ENCODE measurements around the gene DBR1. TPM values are rescaled to one million over a fixed set of nuclear protein-coding genes. Genes with fewer than 3 reads are reported as not detected.

Gene DBR1
- total and polyA plus RNA-seq, 2 of the 13 experiments (the other 11 are each of a cell fraction or from before 2014, with no cell fraction given): 6.4 to 16.7 TPM

DNA sequence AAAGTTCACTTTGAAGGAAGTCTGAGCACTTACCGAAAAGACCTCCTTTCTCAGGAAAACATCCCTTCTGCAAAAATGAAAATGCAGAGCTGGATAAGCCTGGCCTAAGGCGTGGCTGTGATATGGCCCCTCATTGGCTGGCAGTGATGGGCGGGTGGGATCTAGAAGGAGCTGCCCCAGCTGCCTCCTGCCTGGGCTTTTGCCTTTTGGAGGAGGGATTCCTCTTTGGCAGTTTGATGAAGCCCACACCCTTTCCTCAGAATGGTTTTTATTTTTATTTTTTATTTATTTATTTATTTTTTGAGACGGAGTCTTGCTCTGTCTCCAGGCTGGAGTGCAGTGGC is 55.3 kb downstream of the DBR1 start (continued):
- TF ChIP-seq, protein P1, sequence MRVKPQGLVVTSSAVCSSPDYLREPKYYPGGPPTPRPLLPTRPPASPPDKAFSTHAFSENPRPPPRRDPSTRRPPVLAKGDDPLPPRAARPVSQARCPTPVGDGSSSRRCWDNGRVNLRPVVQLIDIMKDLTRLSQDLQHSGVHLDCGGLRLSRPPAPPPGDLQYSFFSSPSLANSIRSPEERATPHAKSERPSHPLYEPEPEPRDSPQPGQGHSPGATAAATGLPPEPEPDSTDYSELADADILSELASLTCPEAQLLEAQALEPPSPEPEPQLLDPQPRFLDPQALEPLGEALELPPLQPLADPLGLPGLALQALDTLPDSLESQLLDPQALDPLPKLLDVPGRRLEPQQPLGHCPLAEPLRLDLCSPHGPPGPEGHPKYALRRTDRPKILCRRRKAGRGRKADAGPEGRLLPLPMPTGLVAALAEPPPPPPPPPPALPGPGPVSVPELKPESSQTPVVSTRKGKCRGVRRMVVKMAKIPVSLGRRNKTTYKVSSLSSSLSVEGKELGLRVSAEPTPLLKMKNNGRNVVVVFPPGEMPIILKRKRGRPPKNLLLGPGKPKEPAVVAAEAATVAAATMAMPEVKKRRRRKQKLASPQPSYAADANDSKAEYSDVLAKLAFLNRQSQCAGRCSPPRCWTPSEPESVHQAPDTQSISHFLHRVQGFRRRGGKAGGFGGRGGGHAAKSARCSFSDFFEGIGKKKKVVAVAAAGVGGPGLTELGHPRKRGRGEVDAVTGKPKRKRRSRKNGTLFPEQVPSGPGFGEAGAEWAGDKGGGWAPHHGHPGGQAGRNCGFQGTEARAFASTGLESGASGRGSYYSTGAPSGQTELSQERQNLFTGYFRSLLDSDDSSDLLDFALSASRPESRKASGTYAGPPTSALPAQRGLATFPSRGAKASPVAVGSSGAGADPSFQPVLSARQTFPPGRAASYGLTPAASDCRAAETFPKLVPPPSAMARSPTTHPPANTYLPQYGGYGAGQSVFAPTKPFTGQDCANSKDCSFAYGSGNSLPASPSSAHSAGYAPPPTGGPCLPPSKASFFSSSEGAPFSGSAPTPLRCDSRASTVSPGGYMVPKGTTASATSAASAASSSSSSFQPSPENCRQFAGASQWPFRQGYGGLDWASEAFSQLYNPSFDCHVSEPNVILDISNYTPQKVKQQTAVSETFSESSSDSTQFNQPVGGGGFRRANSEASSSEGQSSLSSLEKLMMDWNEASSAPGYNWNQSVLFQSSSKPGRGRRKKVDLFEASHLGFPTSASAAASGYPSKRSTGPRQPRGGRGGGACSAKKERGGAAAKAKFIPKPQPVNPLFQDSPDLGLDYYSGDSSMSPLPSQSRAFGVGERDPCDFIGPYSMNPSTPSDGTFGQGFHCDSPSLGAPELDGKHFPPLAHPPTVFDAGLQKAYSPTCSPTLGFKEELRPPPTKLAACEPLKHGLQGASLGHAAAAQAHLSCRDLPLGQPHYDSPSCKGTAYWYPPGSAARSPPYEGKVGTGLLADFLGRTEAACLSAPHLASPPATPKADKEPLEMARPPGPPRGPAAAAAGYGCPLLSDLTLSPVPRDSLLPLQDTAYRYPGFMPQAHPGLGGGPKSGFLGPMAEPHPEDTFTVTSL (CRISPR knock-in tag; IDR thresholded peaks at IDR 0.05; ENCODE audit: borderline replicate concordance): no peak
- TF ChIP-seq, protein P2, sequence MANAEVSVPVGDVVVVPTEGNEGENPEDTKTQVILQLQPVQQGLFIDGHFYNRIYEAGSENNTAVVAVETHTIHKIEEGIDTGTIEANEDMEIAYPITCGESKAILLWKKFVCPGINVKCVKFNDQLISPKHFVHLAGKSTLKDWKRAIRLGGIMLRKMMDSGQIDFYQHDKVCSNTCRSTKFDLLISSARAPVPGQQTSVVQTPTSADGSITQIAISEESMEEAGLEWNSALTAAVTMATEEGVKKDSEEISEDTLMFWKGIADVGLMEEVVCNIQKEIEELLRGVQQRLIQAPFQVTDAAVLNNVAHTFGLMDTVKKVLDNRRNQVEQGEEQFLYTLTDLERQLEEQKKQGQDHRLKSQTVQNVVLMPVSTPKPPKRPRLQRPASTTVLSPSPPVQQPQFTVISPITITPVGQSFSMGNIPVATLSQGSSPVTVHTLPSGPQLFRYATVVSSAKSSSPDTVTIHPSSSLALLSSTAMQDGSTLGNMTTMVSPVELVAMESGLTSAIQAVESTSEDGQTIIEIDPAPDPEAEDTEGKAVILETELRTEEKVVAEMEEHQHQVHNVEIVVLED (CRISPR knock-in tag; IDR thresholded peaks at IDR 0.05; ENCODE audit: borderline replicate concordance): no peak
- no peak for TF ChIP-seq ATF1 (CRISPR knock-in tag; IDR thresholded peaks at IDR 0.05)
- no peak for TF ChIP-seq ZNF850 (CRISPR knock-in tag; conservative IDR thresholded peaks at IDR 0.05)
